ENCODE measurements around the gene RSKR.

RSKR gene

GRCh38 chr17:28599311-28600184 lies 14.4 kb downstream of the RSKR start:
- no peaks in the 10 kb centered on the region for H3K9me3 ChIP-seq (ENCODE audit: severe bottlenecking)
- peak overlapping the region; percentile 82 for H3K4me3 ChIP-seq (ENCODE audit: low read depth, low read length)
- TF ChIP-seq CTCF (IDR thresholded peaks at IDR 0.05; ENCODE audit: low read depth, low read length), result no peak
- peaks cover 48% of the 10 kb centered on the region for H3K36me3 ChIP-seq
- DNase-seq, result no peak
- H3K27ac ChIP-seq, result peak overlapping the region; percentile 92
- no peaks in the 10 kb centered on the region for H3K27me3 ChIP-seq (ENCODE audit: insufficient read depth, low read depth, severe bottlenecking)

- Histone ChIP-seq H3K4me3 (ENCODE audit: low read depth, low read length) (peak within 1 kb of the TSS; percentile 82), H3K9me3 (ENCODE audit: severe bottlenecking) (no peaks in the 10 kb centered on the region), H3K27ac (peak within 1 kb of the TSS; percentile 92), H3K36me3 (peaks cover 54% of the 10 kb centered on the region), H3K27me3 (ENCODE audit: insufficient read depth, low read depth, severe bottlenecking) (no peaks in the 10 kb centered on the region)
- peak; percentile 92 for DNase-seq
- TF ChIP-seq CTCF (IDR thresholded peaks at IDR 0.05; ENCODE audit: low read depth, low read length), result no peak
Measured at GRCh38 chr17:28598799-28599310, 15.1 kb downstream of the RSKR start, which contains the start of gene SPAG5. Gene SPAG5 (minus strand): TSS chr17:28599025. CDS start chr17:28598946, 79 bp downstream.

DNA sequence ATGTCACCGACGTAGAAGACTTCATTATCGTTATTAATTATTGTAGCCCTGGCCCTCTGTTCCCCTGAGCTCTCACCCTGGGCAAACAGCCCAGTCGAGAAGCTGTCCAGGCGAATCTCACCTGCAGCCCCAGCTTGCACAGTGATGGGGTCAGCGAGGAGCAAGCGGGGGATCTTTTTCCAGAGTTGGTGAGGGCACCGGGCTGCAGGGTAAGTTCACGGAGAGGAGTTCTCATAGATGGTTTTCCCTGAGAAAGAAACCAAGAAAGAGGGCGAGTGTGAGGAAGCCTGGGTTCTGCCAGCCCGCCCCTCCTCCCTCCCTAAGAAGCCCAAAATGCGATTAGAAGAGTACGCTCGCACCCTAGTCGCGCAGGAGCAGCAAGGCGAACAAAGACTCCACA lies 15.6 kb downstream of the RSKR start:
- no peak for TF ChIP-seq CTCF (IDR thresholded peaks at IDR 0.05; ENCODE audit: low read depth, low read length)
- peak overlapping the region; percentile 82 for H3K4me3 ChIP-seq (ENCODE audit: low read depth, low read length)
- H3K27me3 ChIP-seq (ENCODE audit: insufficient read depth, low read depth, severe bottlenecking), result no peaks in the 10 kb centered on the region
- peak overlapping the region; percentile 92 for H3K27ac ChIP-seq
- no peaks in the 10 kb centered on the region for H3K9me3 ChIP-seq (ENCODE audit: severe bottlenecking)
- peaks cover 57% of the 10 kb centered on the region for H3K36me3 ChIP-seq
- no peak for DNase-seq

- DNase-seq, result no peak
- Histone ChIP-seq H3K36me3 (peaks cover 63% of the 10 kb centered on the region), H3K27ac (peak overlapping the region; percentile 92), H3K9me3 (ENCODE audit: severe bottlenecking) (no peaks in the 10 kb centered on the region), H3K4me3 (ENCODE audit: low read depth, low read length) (peak overlapping the region; percentile 82), H3K27me3 (ENCODE audit: insufficient read depth, low read depth, severe bottlenecking) (no peaks in the 10 kb centered on the region)
- no peak for TF ChIP-seq CTCF (IDR thresholded peaks at IDR 0.05; ENCODE audit: low read depth, low read length)
Measured at GRCh38 chr17:28597606-28598383, 16.2 kb downstream of the RSKR start.

DNA sequence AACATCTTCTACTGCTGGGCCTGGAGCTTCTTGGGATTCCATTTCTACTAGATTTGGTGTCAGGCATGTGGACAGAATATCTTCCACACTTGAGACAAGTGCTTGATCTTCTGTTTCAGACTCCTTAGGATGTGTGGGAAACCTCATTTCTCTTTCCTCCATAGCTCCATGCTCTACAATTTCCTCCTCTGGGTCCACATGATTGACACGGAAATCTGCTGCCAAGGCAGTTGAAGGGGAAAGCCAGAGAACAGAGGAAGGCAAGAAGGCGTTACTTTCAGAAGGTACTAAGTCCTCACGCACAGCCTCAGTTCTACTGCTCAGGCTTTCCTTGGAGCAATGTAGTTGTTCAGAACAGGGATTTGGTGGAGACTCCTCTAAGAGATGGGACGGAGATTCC lies 21.7 kb downstream of the RSKR start:
- H3K27me3 ChIP-seq (ENCODE audit: insufficient read depth, low read depth, severe bottlenecking), result no peaks in the 10 kb centered on the region
- TF ChIP-seq CTCF (IDR thresholded peaks at IDR 0.05; ENCODE audit: low read depth, low read length), result no peak
- H3K27ac ChIP-seq, result no peak overlapping the region
- no peak overlapping the region for H3K4me3 ChIP-seq (ENCODE audit: low read depth, low read length)
- H3K36me3 ChIP-seq, result peaks cover 93% of the 10 kb centered on the region
- no peak for DNase-seq
- no peaks in the 10 kb centered on the region for H3K9me3 ChIP-seq (ENCODE audit: severe bottlenecking)

Data from WERI-Rb-1 (cell line).